HL-60 (cell line): ENCODE data around the gene ACSF3.
"Not testable (repeated sequence)": the region's sequence is repeated elsewhere in the genome, so short reads cannot be mapped to it uniquely, and the experiment has no call there.

Experiments
- GABPA ChIP-seq: IDR thresholded peaks from 2 replicates; pipeline ENCODE4 v1.6.1; 2012; ENCODE audit warnings: low read depth
- POLR2AphosphoS5 ChIP-seq: IDR thresholded peaks from 2 replicates; pipeline ENCODE4 v1.6.1; 2012; ENCODE audit warnings: low read depth
- SPI1 ChIP-seq: IDR thresholded peaks from 2 replicates; pipeline ENCODE4 v1.6.1; 2012; ENCODE audit warnings: low read depth, mild to moderate bottlenecking, borderline replicate concordance
- TF ChIP-seq, protein P1 (sequence below): IDR thresholded peaks from one replicate; pipeline ENCODE4 v1.5.1; 2011; ENCODE audit warnings: low read length, control low read depth, inconsistent platforms; ENCODE audit not compliant: insufficient read depth

DNA sequence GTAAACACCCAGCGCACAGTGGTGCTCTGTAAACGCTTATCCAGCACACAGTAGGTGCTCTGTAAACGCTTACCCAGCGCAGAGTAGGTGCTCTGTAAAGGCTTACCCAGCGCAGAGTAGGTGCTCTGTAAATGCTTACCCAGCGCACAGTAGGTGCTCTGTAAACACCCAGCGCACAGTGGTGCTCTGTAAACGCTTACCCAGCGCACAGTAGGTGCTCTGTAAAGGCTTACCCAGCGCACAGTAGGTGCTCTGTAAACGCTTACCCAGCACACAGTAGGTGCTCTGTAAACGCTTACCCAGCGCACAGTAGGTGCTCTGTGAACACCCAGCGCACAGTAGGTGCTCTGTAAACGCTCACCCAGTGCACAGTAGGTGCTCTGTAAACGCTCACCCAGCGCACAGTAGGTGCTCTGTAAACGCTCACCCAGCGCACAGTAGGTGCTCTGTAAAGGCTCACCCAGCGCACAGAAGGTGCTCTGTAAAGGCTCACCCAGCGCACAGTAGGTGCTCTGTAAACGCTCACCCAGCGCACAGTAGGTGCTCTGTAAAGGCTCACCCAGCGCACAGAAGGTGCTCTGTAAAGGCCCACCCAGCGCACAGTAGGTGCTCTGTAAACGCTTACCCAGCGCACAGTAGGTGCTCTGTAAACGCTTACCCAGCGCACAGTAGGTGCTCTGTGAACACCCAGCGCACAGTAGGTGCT, 92.4 kb downstream of the ACSF3 start:
- TF ChIP-seq, protein P1, sequence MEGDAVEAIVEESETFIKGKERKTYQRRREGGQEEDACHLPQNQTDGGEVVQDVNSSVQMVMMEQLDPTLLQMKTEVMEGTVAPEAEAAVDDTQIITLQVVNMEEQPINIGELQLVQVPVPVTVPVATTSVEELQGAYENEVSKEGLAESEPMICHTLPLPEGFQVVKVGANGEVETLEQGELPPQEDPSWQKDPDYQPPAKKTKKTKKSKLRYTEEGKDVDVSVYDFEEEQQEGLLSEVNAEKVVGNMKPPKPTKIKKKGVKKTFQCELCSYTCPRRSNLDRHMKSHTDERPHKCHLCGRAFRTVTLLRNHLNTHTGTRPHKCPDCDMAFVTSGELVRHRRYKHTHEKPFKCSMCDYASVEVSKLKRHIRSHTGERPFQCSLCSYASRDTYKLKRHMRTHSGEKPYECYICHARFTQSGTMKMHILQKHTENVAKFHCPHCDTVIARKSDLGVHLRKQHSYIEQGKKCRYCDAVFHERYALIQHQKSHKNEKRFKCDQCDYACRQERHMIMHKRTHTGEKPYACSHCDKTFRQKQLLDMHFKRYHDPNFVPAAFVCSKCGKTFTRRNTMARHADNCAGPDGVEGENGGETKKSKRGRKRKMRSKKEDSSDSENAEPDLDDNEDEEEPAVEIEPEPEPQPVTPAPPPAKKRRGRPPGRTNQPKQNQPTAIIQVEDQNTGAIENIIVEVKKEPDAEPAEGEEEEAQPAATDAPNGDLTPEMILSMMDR = not testable (repeated sequence)
- TF ChIP-seq GABPA, POLR2AphosphoS5, SPI1: not testable (repeated sequence)
